GM12891 (cell line): ENCODE measurements around the gene ZNF658. TPM values are rescaled to one million over a fixed set of nuclear protein-coding genes. Genes with fewer than 3 reads are reported as not detected.
"Not testable (repeated sequence)": the region's sequence is repeated elsewhere in the genome, so short reads cannot be mapped to it uniquely, and the experiment has no call there.

Source experiments
- DNase-seq: peaks from one replicate; pipeline ENCODE4 v3.0.0; 2011; ENCODE audit warnings: low spot score; ENCODE audit not compliant: insufficient read length
- FAIRE-seq: peaks from 2 replicates; lab custom pipeline; 2011; peaks lifted over from hg19 to GRCh38; lab: Jason Lieb, UNC
- polyA plus RNA-seq: library from polyadenylated mRNA; unstranded; fragments of >200 nt; gene quantifications from one replicate; pipeline ENCODE4 v1.2.1, GENCODE V29; 2012; ENCODE audit warnings: low read depth, missing spikeins, inconsistent platforms; ENCODE audit not compliant: missing spikeins

The ZNF658 gene
- polyA plus RNA-seq = 0.53 TPM

GRCh38 chr9:66900490-66901131 is at the start of gene ZNF658:
TSS of gene ZNF658 (plus strand) at chr9:66900725. CDS start at chr9:66903562, 2,837 bp downstream.
- not testable (repeated sequence) for FAIRE-seq, DNase-seq

DNA sequence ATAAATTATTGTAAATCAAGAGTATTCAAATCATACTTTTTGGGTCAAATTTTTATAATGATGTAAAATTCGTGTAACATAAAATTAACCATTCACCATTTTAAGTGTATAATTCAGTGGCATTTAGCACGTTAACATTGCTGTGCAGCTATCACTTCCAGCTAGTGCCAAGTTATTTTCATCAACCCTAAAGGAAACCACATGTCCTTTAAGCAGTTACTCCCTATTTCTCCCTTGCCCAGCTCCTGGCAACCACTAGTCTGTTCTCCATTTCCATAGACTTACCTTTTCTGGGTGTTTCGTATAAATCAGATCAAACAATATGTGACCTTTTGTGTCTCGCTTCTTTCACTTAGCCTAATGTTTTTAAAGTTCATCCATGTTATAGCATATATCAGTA is 38.8 kb upstream of the ZNF658 start:
- FAIRE-seq = not testable (repeated sequence)

DNA sequence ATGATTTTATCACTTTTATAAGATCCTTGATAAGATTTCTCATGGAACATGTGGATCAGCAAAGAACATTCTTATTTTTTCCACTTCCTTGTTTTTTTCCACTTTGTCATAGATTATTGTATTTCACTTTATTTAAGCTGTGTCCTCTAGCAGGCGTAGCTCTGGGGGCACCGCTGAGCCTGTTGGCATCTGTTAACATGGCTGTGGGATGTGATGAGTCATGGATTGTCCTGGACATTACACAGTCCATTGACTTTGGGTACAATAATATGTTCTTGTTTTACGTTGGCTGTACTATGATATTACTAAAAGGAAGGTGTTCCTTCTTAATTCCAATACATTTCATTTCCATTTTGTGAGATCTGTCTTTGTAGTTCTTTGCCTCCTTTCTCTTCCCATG is 31.9 kb upstream of the ZNF658 start:
- DNase-seq, FAIRE-seq: not testable (repeated sequence)

More for the DNA sequence above, 38.8 kb upstream of the ZNF658 start:
- not testable (repeated sequence) for DNase-seq

GRCh38 chr9:66880605-66881004 is 19.9 kb upstream of the ZNF658 start:
- not testable (repeated sequence) for FAIRE-seq, DNase-seq

GRCh38 chr9:66881847-66882246 is 18.7 kb upstream of the ZNF658 start:
- not testable (repeated sequence) for FAIRE-seq, DNase-seq

- not testable (repeated sequence) for FAIRE-seq, DNase-seq
These were observed 10.2 kb upstream of the ZNF658 start for GRCh38 chr9:66890334-66890733.

DNA sequence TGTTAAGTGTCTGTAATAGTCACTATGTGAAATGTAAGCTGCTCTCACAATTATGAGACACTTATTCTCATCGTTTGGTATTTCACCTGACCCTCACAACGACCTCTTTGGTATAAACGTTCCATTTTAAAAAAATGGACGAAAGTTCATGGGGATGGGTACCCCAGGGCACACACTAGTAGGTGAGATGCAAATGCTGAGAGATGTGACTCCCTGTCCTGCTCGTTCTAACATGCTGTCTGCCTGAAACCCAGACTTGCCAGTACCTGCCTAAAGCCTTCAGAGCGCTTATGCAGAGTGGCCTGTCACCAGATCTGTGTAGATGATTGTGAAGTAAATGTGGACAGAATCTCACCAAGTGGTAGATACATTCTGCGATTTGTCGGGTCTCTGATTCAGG is 616 bp downstream of the ZNF658 start:
- not testable (repeated sequence) for FAIRE-seq, DNase-seq

DNA sequence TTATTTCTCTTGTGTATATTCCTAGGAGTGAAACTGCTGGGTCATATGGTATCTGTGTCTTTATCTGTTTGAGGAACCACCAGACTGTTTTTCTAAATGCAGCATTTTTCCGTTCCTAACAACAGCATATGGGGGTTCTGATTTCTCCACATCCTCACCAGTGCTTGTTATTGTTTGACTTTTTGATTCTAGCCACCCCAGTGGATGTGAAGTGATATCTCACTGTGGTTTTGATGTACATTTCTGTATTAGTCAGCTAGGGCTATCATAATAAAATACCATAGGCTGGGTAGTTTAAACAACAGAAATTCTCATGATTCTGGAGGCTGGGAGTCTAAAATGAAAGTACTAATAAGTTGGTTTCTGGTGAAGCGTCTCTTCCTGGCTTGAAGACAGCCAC is 9.0 kb downstream of the ZNF658 start:
- not testable (repeated sequence) for FAIRE-seq, DNase-seq

GRCh38 chr9:66920072-66920471 is 19.5 kb downstream of the ZNF658 start:
- FAIRE-seq = not testable (repeated sequence)

DNA sequence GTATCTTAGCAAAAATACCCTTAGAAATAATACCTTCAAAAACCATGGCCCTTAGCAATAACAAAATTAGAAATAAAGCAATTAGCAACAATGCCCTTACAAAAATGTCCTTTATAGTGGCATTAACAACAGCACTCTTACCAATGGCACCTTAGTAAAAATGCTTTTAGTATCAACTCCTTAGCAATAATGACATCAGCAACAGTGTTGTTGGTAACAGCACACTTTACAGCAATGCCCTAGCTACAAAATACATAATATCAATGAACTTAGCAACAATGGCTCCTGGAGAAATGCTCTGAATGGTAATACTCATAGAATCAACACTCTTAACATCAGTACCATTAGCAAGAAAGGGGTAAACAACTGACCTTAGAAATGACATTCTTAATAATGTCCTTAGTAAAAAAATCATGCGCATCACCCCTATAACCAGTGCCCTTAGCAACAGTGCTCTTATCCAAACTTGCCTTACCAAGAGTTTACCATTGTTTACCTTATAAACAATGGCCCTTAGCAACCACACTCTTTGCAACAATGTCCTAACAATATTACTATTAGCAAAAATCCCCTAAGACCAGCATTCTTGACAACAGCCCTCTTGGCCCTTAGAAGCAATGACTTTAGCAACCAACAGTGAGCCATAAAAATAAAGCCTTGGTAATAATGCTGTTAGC is 35.8 kb downstream of the ZNF658 start:
- not testable (repeated sequence) for FAIRE-seq, DNase-seq

More at GRCh38 chr9:66920072-66920471, 19.5 kb downstream of the ZNF658 start:
- not testable (repeated sequence) for DNase-seq

DNA sequence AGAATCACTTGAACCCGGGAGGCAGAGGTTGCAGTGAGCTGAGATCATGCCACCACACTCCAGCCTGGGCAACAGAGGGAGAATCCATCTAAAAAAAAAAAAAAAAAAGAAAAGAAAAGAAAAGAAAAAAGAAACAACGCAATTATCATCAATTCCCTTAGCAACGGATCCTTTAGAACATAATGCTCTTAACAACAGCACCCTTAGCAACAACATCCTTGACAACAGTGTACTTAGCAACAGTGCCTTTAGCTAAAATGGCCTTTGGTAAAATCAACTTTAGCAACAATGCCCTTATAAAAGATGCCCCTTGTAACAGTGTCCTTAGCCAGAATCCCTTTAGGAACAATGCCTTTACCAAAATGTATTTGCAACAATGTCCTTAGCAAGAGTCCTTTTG is 37.1 kb downstream of the ZNF658 start:
- DNase-seq, FAIRE-seq: not testable (repeated sequence)

DNA sequence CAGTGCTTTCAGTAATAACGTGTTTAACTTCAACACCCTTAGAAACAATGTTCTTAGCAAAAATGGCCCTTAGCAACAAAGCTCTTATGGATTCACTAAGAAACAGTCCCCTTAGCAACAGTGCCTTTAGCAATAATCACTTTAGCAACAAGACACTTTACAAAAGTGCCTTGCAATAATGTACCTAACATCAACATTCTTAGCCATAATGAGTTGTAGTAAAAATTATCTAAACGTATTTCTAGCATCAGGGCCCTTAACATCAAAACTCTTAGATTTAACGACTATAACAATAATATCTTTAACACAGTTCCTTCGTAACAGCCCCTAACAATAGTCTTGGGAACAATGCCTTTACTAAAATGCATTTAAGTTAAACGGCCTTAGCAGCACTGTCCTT is 37.8 kb downstream of the ZNF658 start:
- DNase-seq, FAIRE-seq: not testable (repeated sequence)

GRCh38 chr9:66939878-66940830 is 39.6 kb downstream of the ZNF658 start:
- not testable (repeated sequence) for DNase-seq, FAIRE-seq

DNA sequence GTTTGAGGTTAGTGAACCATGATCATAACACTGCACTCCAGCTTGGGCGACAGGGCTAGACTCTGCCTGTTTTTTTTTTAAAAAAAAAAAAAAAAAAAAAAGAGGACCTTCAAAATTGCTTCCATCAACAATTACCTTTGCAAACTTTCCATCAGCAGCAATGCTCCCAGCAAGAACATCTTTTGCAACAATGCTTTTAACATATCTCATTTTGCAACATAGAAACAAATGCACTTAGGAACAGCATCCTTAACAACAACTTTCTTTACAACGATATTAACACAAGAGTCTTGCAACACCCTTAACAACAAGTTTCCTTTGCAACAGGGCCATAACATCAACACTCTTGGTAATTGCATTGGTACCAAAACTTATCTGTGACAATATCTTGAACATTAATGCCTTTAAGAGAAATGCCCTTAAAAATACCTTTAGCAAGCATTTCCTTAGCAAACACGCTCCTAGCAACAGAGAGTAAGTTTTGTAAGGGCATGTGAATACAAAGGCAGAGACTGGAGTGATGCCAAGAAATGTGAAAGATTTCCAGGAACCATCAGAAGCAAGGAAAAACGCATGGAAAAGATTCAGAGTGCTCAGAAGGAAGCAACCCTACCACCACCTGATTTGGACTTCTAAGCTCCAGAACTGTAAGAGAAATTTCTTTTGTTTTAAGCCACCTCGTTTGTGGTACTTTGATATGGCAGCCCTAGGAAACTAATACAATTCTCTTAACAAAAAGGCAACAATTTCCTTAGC is 42.1 kb downstream of the ZNF658 start:
- FAIRE-seq, DNase-seq: not testable (repeated sequence)

DNA sequence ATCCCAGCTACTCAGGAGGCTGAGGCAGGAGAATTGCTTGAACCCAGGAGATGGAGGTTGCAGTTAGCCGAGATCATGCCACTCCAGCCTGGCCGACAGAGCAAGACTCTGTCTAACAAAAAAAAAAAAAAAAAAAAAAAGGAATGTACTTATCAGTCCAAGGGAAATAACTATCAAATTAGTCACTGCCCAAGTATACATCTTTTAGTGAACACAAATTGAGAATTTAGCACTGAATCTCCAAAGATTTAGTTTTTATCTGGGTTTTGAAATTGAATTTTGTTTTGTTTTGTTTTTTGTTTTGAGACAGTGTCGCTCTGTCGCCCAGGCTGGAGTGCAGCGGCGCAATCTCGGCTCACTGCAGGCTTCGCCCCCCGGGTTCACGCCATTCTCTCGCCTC is 52.1 kb downstream of the ZNF658 start:
- not testable (repeated sequence) for DNase-seq, FAIRE-seq
